ENCODE measurements around the gene TSPAN32. TPM values are rescaled to one million over a fixed set of nuclear protein-coding genes. Genes with fewer than 3 reads are reported as not detected.
"Not testable (repeated sequence)": the region's sequence is repeated elsewhere in the genome, so short reads cannot be mapped to it uniquely, and the experiment has no call there.

The TSPAN32 gene
- total RNA-seq, 1 donor from 2014 or later, result 12.5 TPM

GRCh38 chr11:2362414-2362813 is 60.6 kb downstream of the TSPAN32 start:
- Histone ChIP-seq H3K4me1 (peaks cover 13% of the 10 kb centered on the region), H3K36me3 (no peaks in the 10 kb centered on the region), H3K4me3 (no peak overlapping the region), H3K27me3 (ENCODE audit: low read depth) (no peaks in the 10 kb centered on the region), H3K9me3 (no peaks in the 10 kb centered on the region), H3K27ac (no peak overlapping the region)
- no peak for ATAC-seq
- intact Hi-C loops (cut with DNase I), result no loop called here
- no peak for TF ChIP-seq CTCF (IDR thresholded peaks at IDR 0.05)
- DNase-seq, result no peak

GRCh38 chr11:2363130-2363529 is 61.3 kb downstream of the TSPAN32 start:
- Histone ChIP-seq H3K27ac (no peak overlapping the region), H3K27me3 (ENCODE audit: low read depth) (no peaks in the 10 kb centered on the region), H3K9me3 (no peaks in the 10 kb centered on the region), H3K4me3 (no peak overlapping the region), H3K36me3 (no peaks in the 10 kb centered on the region), H3K4me1 (peaks cover 13% of the 10 kb centered on the region)
- intact Hi-C loops (cut with DNase I), result no loop called here
- ATAC-seq, result no peak
- TF ChIP-seq CTCF (IDR thresholded peaks at IDR 0.05), result no peak
- DNase-seq, result no peak

- no peak for TF ChIP-seq CTCF (IDR thresholded peaks at IDR 0.05)
- no peaks in the 10 kb centered on the region for H3K9me3 ChIP-seq
- no peaks in the 10 kb centered on the region for H3K36me3 ChIP-seq
- no peaks in the 10 kb centered on the region for H3K27me3 ChIP-seq (ENCODE audit: low read depth)
- DNase-seq, result no peak
- peaks cover 13% of the 10 kb centered on the region for H3K4me1 ChIP-seq
- ATAC-seq, result no peak
- intact Hi-C loops (cut with DNase I), result no loop called here
- H3K4me3 ChIP-seq, result no peak overlapping the region
- H3K27ac ChIP-seq, result no peak overlapping the region
These were observed 62.0 kb downstream of the TSPAN32 start for GRCh38 chr11:2363577-2364370.

- intact Hi-C loops (cut with DNase I); H3K27me3 ChIP-seq (ENCODE audit: low read depth); H3K9me3 ChIP-seq; H3K4me3 ChIP-seq; ATAC-seq; H3K27ac ChIP-seq; DNase-seq; H3K36me3 ChIP-seq: not testable (repeated sequence)
- H3K4me1 ChIP-seq, result peaks cover 13% of the 10 kb centered on the region
These were observed 62.6 kb downstream of the TSPAN32 start for GRCh38 chr11:2364386-2364785.

GRCh38 chr11:2365571-2366210 is 63.9 kb downstream of the TSPAN32 start:
- H3K36me3 ChIP-seq, result no peaks in the 10 kb centered on the region
- ATAC-seq (no peak), DNase-seq (no peak)
- H3K4me1 ChIP-seq, result peaks cover 13% of the 10 kb centered on the region
- H3K27me3 ChIP-seq (ENCODE audit: low read depth), result no peaks in the 10 kb centered on the region
- H3K9me3 ChIP-seq, result no peaks in the 10 kb centered on the region
- no peak for TF ChIP-seq CTCF (IDR thresholded peaks at IDR 0.05)
- H3K4me3 ChIP-seq, result no peak overlapping the region
- H3K27ac ChIP-seq, result no peak overlapping the region
- intact Hi-C loops (cut with DNase I), result no loop called here

GRCh38 chr11:2366276-2366675 is 64.5 kb downstream of the TSPAN32 start:
- no peak for TF ChIP-seq CTCF (IDR thresholded peaks at IDR 0.05)
- Histone ChIP-seq H3K4me1 (peaks cover 13% of the 10 kb centered on the region), H3K9me3 (no peaks in the 10 kb centered on the region), H3K36me3 (no peaks in the 10 kb centered on the region), H3K27me3 (ENCODE audit: low read depth) (no peaks in the 10 kb centered on the region), H3K27ac (no peak overlapping the region), H3K4me3 (no peak overlapping the region)
- DNase-seq (no peak), ATAC-seq (peak in 1 of 2 donors; percentile 4)
- intact Hi-C loops (cut with DNase I), result no loop called here
